IMR-90 (cell line): Measurements from ENCODE around the gene CSF2RB. TPM values are rescaled to one million over a fixed set of nuclear protein-coding genes. Genes with fewer than 3 reads are reported as not detected.

Experiments used
- ATAC-seq: fragments of 200-7000 bp; cut with Tn5 transposase; 2 replicates; pipeline ENCODE4 v1.9.1; 2020; ENCODE audit warnings: low read depth, mild to moderate bottlenecking, moderate library complexity
- BruUV-seq: library from RNA; stranded (reverse); fragments of 400-500 nt; replicated peaks from 2 replicates; lab custom pipeline; 2021; lab: Mats Ljungman, UMichigan
- CTCF ChIA-PET: fragments of 300-600 bp; formaldehyde crosslinking; extraction: SDS; loops from one replicate; lab custom pipeline; 2021; ENCODE audit warnings: antibody characterized with exemption; lab: Yijun Ruan, JAX
- POLR2A ChIA-PET: fragments of 300-600 bp; sonication (Branson Sonifier 250); formaldehyde crosslinking; loops from one replicate; lab custom pipeline; 2022; ENCODE audit warnings: antibody characterized with exemption; ENCODE audit not compliant: unreplicated experiment; lab: Charles Lee
- DNase-seq: peaks from one replicate; pipeline ENCODE4 v3.0.0; 2013
- H2AFZ ChIP-seq: replicated peaks from 2 replicates; pipeline ENCODE3; 2013; ENCODE audit warnings: low read length, mild to moderate bottlenecking; ENCODE audit not compliant: poor library complexity
- H2AK5ac ChIP-seq: 2 replicates; pipeline ENCODE4 v1.6.1; 2013; ENCODE audit warnings: low read depth, low read length, inconsistent platforms
- H2AK9ac ChIP-seq: replicated peaks from 2 replicates; pipeline ENCODE3; 2013; ENCODE audit warnings: mild to moderate bottlenecking, low read depth, low read length, moderate library complexity; ENCODE audit not compliant: poor library complexity
- H2BK120ac ChIP-seq: 2 replicates; pipeline ENCODE4 v1.6.1; 2013; ENCODE audit warnings: low read depth, low read length, inconsistent platforms
- H2BK15ac ChIP-seq: 3 replicates; pipeline ENCODE4 v1.6.1; 2013; ENCODE audit warnings: low read depth, low read length, inconsistent platforms
- H2BK20ac ChIP-seq: 2 replicates; pipeline ENCODE4 v1.6.1; 2013; ENCODE audit warnings: low read depth, mild to moderate bottlenecking, inconsistent platforms, low read length, moderate library complexity
- H2BK5ac ChIP-seq: 2 replicates; pipeline ENCODE4 v1.6.1; 2013; ENCODE audit warnings: mild to moderate bottlenecking, low read depth, low read length, inconsistent platforms; ENCODE audit not compliant: poor library complexity, severe bottlenecking
- H3K14ac ChIP-seq: replicated peaks from 2 replicates; pipeline ENCODE4 v1.6.1; 2013; ENCODE audit warnings: low read depth, low read length, inconsistent platforms
- H3K18ac ChIP-seq: 2 replicates; pipeline ENCODE4 v1.6.1; 2013; ENCODE audit warnings: low read depth, low read length, control low read depth
- H3K23ac ChIP-seq: 2 replicates; pipeline ENCODE4 v1.6.1; 2013; ENCODE audit warnings: low read depth, low read length, inconsistent platforms
- H3K27ac ChIP-seq: 2 replicates; pipeline ENCODE4 v1.5.1; 2013; ENCODE audit warnings: mild to moderate bottlenecking, control low read depth, low read length; ENCODE audit not compliant: insufficient read depth
- H3K27me3 ChIP-seq: 2 replicates; pipeline ENCODE4 v1.6.1; 2013; ENCODE audit warnings: low read length; ENCODE audit not compliant: control insufficient read depth, insufficient read depth
- H3K36me3 ChIP-seq: 2 replicates; pipeline ENCODE4 v1.6.1; 2013; ENCODE audit warnings: low read length, mixed read lengths; ENCODE audit not compliant: control insufficient read depth, insufficient read depth
- H3K4ac ChIP-seq: 2 replicates; pipeline ENCODE4 v1.6.1; 2013; ENCODE audit warnings: low read depth, low read length, inconsistent platforms
- H3K4me1 ChIP-seq: 2 replicates; pipeline ENCODE4 v1.6.1; 2013; ENCODE audit warnings: low read length, mixed read lengths; ENCODE audit not compliant: control insufficient read depth, insufficient read depth
- H3K4me2 ChIP-seq: 2 replicates; pipeline ENCODE4 v1.6.1; 2013; ENCODE audit warnings: low read depth, mild to moderate bottlenecking, control low read depth, low read length, moderate library complexity
- H3K4me3 ChIP-seq: 2 replicates; pipeline ENCODE4 v1.5.1; 2013; ENCODE audit warnings: low read depth, mild to moderate bottlenecking, control low read depth, low read length, moderate library complexity; ENCODE audit not compliant: insufficient read depth
- H3K56ac ChIP-seq: 2 replicates; pipeline ENCODE4 v1.6.1; 2013; ENCODE audit warnings: low read length, inconsistent platforms; ENCODE audit not compliant: insufficient read depth; ENCODE audit errors: extremely low read depth
- H3K79me1 ChIP-seq, 2 experiments: 2 replicates each; pipeline ENCODE4 v1.6.1; 2013; ENCODE audit warnings: low read length in 2 of 2, inconsistent platforms in 1 of 2, low read depth in 1 of 2
- H3K9ac ChIP-seq: 2 replicates; pipeline ENCODE4 v1.6.1; 2013; ENCODE audit warnings: low read depth, low read length, control low read depth
- H3K9me1 ChIP-seq: 2 replicates; pipeline ENCODE4 v1.6.1; 2013; ENCODE audit warnings: low read length, inconsistent platforms; ENCODE audit not compliant: insufficient read depth
- H3K9me3 ChIP-seq: 2 replicates; pipeline ENCODE4 v1.6.1; 2013; ENCODE audit warnings: low read length; ENCODE audit not compliant: control insufficient read depth, insufficient read depth
- H4K20me1 ChIP-seq: 2 replicates; pipeline ENCODE4 v1.6.1; 2013; ENCODE audit warnings: low read length, inconsistent platforms; ENCODE audit not compliant: insufficient read depth
- H4K5ac ChIP-seq: 2 replicates; pipeline ENCODE4 v1.6.1; 2013; ENCODE audit warnings: mild to moderate bottlenecking, low read depth, low read length, control low read depth
- H4K8ac ChIP-seq, 2 experiments: 2 replicates each; pipeline ENCODE4 v1.6.1; 2013; ENCODE audit warnings: low read depth in 2 of 2, low read length in 2 of 2, control low read depth in 1 of 2, inconsistent platforms in 1 of 2
- H4K91ac ChIP-seq: 2 replicates; pipeline ENCODE4 v1.6.1; 2013; ENCODE audit warnings: low read depth, low read length, inconsistent platforms; ENCODE audit not compliant: insufficient read depth
- BHLHE40 ChIP-seq: fragments of 150-350 bp; IDR thresholded peaks from 2 replicates; pipeline ENCODE4 v1.6.1; 2016; ENCODE audit warnings: mild to moderate bottlenecking, low read depth, low read length
- CEBPB ChIP-seq: IDR thresholded peaks from 2 replicates; pipeline ENCODE4 v1.6.1; 2012; ENCODE audit warnings: low read depth, low read length, improper control_type of control experiment
- FOS ChIP-seq: fragments of 150-350 bp; IDR thresholded peaks from 2 replicates; pipeline ENCODE4 v1.6.1; 2016; ENCODE audit warnings: low read depth, low read length
- MAZ ChIP-seq: IDR thresholded peaks from 2 replicates; pipeline ENCODE4 v1.6.1; 2012; ENCODE audit warnings: low read depth, mild to moderate bottlenecking, low read length, improper control_type of control experiment, moderate library complexity, borderline replicate concordance
- WGBS, 2 experiments: methylation state at CpG; one replicate each; pipeline versions ENCODE4 v1.1.5 to v1.1.7; 2013; ENCODE audit warnings: missing lambda C conversion rate in 2 of 2; ENCODE audit not compliant: insufficient read length in 1 of 2; ENCODE audit errors: extremely low coverage in 2 of 2; 5-methylcytosine and 5-hydroxymethylcytosine counted together
- dilution Hi-C: fragments of 300-500 bp; cut with HindIII; formaldehyde crosslinking; loops from one replicate; pipeline ENCODE4 v1.14.3; 2018; ENCODE audit warnings: low sequenced_read_pairs; ENCODE audit not compliant: unreplicated experiment
- in situ Hi-C: fragments of 300-500 bp; cut with MboI; formaldehyde crosslinking; loops from 3 replicates; pipeline ENCODE4 v1.14.3; 2019; ENCODE audit warnings: low sequenced_read_pairs, inconsistent platforms, mixed read lengths
- intact Hi-C: fragments of 100-400 bp; cut with micrococcal nuclease; formaldehyde crosslinking; loops from 2 replicates; pipeline ENCODE4 v1.10.0; 2022
- polyA plus RNA-seq, 3 experiments: library from polyadenylated mRNA; depleted of rRNA; stranded (reverse); fragments of >200 nt; gene quantifications; 2 replicates each; pipeline ENCODE4 v1.2.3, GENCODE V29; 2012; ENCODE audit warnings: low replicate concordance in 1 of 3
- total RNA-seq: library from RNA; depleted of rRNA; stranded (reverse); fragments of >200 nt; gene quantifications from 2 replicates; pipeline ENCODE4 v1.2.3, GENCODE V29; 2012
- TF ChIP-seq, protein P1 (sequence below): fragments of 150-350 bp; IDR thresholded peaks from 2 replicates; pipeline ENCODE4 v1.6.1; 2016; ENCODE audit warnings: low read depth, mild to moderate bottlenecking, low read length, moderate library complexity, borderline replicate concordance

Gene CSF2RB
- total and polyA plus RNA-seq, 2 of the 4 experiments (the other 2 are of a cell fraction), result not detected

DNA sequence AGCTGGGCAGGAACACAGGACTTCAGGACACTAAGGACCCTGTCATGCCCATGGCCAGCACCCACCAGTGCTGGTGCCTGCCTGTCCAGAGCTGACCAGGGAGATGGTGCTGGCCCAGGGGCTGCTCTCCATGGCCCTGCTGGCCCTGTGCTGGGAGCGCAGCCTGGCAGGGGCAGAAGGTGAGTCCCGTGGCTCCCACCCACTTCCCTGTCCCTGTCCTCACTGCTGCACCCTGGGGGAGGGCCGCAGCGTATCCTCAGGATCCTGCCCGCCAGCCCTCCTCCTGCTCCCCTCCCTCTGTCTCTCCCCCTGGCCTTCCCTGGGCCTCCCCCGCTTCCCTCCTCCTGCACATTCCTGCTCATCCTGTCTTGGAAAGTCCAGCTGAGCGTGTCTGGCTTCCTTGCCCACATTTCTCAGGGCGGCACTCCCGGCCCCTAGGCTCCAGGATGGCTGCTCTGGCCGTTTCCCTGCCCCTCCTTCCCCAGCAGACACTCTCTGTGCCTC is 8.7 kb downstream of the CSF2RB start:
- BruUV-seq, result no TSS peak
- no peak overlapping the region for H2AK5ac ChIP-seq
- H4K20me1 ChIP-seq, result no peaks in the 10 kb centered on the region
- no peak overlapping the region for H3K23ac ChIP-seq
- 15% methylated on average over 4 of the region's 10 CpGs; no CpG with 5 or more reads in 1 of the 2 experiments for WGBS, 2 experiments
- H3K27me3 ChIP-seq, result peaks cover 14% of the 10 kb centered on the region
- H3K4me1 ChIP-seq, result no peaks in the 10 kb centered on the region
- no peak overlapping the region for H3K56ac ChIP-seq
- no peak overlapping the region for H3K4me2 ChIP-seq
- no peak overlapping the region for H2AK9ac ChIP-seq
- no peak for TF ChIP-seq FOS
- no peak for TF ChIP-seq MAZ
- TF ChIP-seq BHLHE40, result no peak
- TF ChIP-seq CEBPB, result no peak
- TF ChIP-seq, protein P1, sequence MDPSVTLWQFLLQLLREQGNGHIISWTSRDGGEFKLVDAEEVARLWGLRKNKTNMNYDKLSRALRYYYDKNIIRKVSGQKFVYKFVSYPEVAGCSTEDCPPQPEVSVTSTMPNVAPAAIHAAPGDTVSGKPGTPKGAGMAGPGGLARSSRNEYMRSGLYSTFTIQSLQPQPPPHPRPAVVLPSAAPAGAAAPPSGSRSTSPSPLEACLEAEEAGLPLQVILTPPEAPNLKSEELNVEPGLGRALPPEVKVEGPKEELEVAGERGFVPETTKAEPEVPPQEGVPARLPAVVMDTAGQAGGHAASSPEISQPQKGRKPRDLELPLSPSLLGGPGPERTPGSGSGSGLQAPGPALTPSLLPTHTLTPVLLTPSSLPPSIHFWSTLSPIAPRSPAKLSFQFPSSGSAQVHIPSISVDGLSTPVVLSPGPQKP, result no peak
- no peak overlapping the region for H4K8ac ChIP-seq
- no peak overlapping the region for H3K18ac ChIP-seq
- CTCF ChIA-PET, result no interaction called here
- H3K36me3 ChIP-seq, result no peaks in the 10 kb centered on the region
- H3K79me1 ChIP-seq, result no peaks in the 10 kb centered on the region
- intact Hi-C loops (no loop called here), dilution Hi-C loops (no loop called here), in situ Hi-C loops (no loop called here)
- no peak overlapping the region for H2BK5ac ChIP-seq
- H2BK20ac ChIP-seq, result no peak overlapping the region
- no peaks in the 10 kb centered on the region for H3K9me1 ChIP-seq
- no peak overlapping the region for H2AFZ ChIP-seq
- no peak for DNase-seq
- H3K4ac ChIP-seq, result no peak overlapping the region
- H3K9me3 ChIP-seq, result peaks cover 2% of the 10 kb centered on the region; the same call in 1 of the 2 replicates
- H2BK120ac ChIP-seq, result no peak overlapping the region
- POLR2A ChIA-PET, result no interaction called here
- no peak overlapping the region for H4K5ac ChIP-seq
- H3K27ac ChIP-seq, result no peak overlapping the region
- no peak overlapping the region for H4K91ac ChIP-seq
- H3K14ac ChIP-seq, result no peak overlapping the region
- ATAC-seq, result no peak
- no peak overlapping the region for H3K4me3 ChIP-seq
- H3K9ac ChIP-seq, result no peak overlapping the region
- no peak overlapping the region for H2BK15ac ChIP-seq
